Measurements from ENCODE around the gene KIF26A. TPM values are rescaled to one million over a fixed set of nuclear protein-coding genes. Genes with fewer than 3 reads are reported as not detected.

The KIF26A gene
- total and polyA plus RNA-seq, 2 experiments from 2014 or later: 5.6 to 103 TPM

DNA sequence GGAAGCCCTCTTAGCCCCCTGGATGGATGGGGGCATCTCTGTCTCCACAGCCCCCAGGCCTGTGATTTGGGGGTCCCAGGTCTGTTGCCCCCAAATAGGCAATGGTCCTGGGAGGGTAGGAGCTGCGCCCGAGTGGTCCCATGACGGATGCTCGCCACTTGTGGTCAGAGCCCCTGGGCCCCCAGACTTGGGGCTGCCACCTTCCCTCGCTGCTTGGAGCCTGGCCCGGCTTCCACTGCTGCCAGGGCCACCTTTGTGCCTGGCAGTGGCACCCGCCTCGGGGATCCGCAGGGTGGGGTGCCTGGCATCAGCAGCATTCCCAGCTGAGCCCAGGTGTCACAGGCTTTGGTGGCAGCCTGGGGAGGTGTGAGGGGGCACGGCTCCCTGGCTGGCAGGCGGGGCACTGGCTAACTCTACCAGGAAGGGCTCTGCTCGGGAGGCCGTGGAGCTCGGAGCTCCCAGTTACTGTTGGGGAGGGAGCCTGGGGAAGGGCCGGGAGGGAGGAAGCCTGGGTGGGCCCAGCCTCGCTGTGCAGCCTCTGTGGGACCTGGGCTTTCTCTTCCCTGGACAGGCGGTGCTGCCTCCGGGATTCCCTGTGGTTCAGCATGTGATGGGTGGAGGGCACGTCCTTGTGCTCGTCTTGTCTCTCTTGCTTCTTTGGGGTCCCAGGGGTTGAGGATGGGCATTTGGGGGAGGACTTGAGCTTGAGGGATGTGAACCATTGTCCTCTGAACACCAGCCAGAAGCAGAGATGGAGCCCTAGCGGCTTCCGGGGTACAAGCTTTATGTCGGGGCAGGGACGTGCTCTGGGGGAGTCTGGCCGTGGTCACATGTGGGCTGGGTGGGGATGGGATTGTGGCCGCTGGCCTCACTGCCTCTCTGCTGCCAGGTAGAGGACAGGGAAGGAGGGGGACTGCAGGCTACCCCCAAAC, 5.4 kb downstream of the KIF26A start:
- no peak overlapping the region for H2AFZ ChIP-seq
- Mint-ChIP-seq H3K27ac (no peak overlapping the region), H3K4me3 (no peak overlapping the region), H3K36me3 (ENCODE audit: low read depth) (no peaks in the 10 kb centered on the region; the same call in 2 of the 3 replicates), H3K4me1 (peaks cover 41% of the 10 kb centered on the region), H3K9me3 (no peaks in the 10 kb centered on the region), H3K27me3 (ENCODE audit: insufficient read depth, low read depth, poor library complexity) (peaks cover 14% of the 10 kb centered on the region)
- H3K27ac ChIP-seq (ENCODE audit: low read depth): no peak overlapping the region
- no peaks in the 10 kb centered on the region for H3F3A ChIP-seq (replicated peaks; ENCODE audit: low read depth)
- TF ChIP-seq EZH2 (IDR thresholded peaks at IDR 0.05; ENCODE audit: low read depth, unreplicated experiment) (no peak), EZH2phosphoT487 (IDR thresholded peaks at IDR 0.05; ENCODE audit: unreplicated experiment) (no peak), ZNF114 (CRISPR knock-in tag; IDR thresholded peaks at IDR 0.05) (no peak), POLR2AphosphoS5 (IDR thresholded peaks at IDR 0.05; ENCODE audit: low read depth) (no peak), NANOG (IDR thresholded peaks at IDR 0.05; ENCODE audit: borderline replicate concordance) (no peak), ZNF462 (CRISPR knock-in tag; IDR thresholded peaks at IDR 0.05) (no peak), REST (IDR thresholded peaks at IDR 0.05; ENCODE audit: unreplicated experiment) (no peak), CTCF (conservative IDR thresholded peaks at IDR 0.05; ENCODE audit: low read depth in 2 of 2) (no peak), ZNF331 (CRISPR knock-in tag; IDR thresholded peaks at IDR 0.05; ENCODE audit: low read depth) (no peak), STAT1 (IDR thresholded peaks at IDR 0.05; ENCODE audit: unreplicated experiment) (no peak), JUNB (IDR thresholded peaks at IDR 0.05; ENCODE audit: unreplicated experiment) (no peak), CREB1 (CRISPR knock-in tag; IDR thresholded peaks at IDR 0.05; ENCODE audit: low read depth) (no peak)
- TF ChIP-seq, protein P1, sequence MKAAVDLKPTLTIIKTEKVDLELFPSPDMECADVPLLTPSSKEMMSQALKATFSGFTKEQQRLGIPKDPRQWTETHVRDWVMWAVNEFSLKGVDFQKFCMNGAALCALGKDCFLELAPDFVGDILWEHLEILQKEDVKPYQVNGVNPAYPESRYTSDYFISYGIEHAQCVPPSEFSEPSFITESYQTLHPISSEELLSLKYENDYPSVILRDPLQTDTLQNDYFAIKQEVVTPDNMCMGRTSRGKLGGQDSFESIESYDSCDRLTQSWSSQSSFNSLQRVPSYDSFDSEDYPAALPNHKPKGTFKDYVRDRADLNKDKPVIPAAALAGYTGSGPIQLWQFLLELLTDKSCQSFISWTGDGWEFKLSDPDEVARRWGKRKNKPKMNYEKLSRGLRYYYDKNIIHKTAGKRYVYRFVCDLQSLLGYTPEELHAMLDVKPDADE (IDR thresholded peaks at IDR 0.05): no peak
- H3K36me3 ChIP-seq (ENCODE audit: insufficient read depth): no peaks in the 10 kb centered on the region
- H4K20me1 ChIP-seq (replicated peaks; ENCODE audit: insufficient read depth): peaks cover 4% of the 10 kb centered on the region
- peaks cover 92% of the 10 kb centered on the region for H3K79me2 ChIP-seq (replicated peaks; ENCODE audit: insufficient read depth)
- H3K4me1 ChIP-seq (ENCODE audit: insufficient read depth): peaks cover 19% of the 10 kb centered on the region
- no peak overlapping the region for H3K4me3 ChIP-seq
- peaks cover 4% of the 10 kb centered on the region; the same call in 1 of the 2 replicates for H3K27me3 ChIP-seq (ENCODE audit: insufficient read depth)
- no peak overlapping the region for H3K4me2 ChIP-seq
- no peaks in the 10 kb centered on the region for H3K9me2 ChIP-seq (ENCODE audit: insufficient read depth)
- DNase-seq (ENCODE audit: low spot score) (no peak), ATAC-seq (no peak)
